Stimulated activated CD4-positive, alpha-beta T cell treated with anti-CD3 and anti-CD28 coated beads, Interleukin-2, amount 100 ng/mL, for 24 hours (primary cell): ENCODE results near the gene GLI3.

Experiments
- DNase-seq, 2 donors: peaks; one replicate each; pipeline ENCODE4 v3.0.0-alpha.2; 2020

The GLI3 gene

DNA sequence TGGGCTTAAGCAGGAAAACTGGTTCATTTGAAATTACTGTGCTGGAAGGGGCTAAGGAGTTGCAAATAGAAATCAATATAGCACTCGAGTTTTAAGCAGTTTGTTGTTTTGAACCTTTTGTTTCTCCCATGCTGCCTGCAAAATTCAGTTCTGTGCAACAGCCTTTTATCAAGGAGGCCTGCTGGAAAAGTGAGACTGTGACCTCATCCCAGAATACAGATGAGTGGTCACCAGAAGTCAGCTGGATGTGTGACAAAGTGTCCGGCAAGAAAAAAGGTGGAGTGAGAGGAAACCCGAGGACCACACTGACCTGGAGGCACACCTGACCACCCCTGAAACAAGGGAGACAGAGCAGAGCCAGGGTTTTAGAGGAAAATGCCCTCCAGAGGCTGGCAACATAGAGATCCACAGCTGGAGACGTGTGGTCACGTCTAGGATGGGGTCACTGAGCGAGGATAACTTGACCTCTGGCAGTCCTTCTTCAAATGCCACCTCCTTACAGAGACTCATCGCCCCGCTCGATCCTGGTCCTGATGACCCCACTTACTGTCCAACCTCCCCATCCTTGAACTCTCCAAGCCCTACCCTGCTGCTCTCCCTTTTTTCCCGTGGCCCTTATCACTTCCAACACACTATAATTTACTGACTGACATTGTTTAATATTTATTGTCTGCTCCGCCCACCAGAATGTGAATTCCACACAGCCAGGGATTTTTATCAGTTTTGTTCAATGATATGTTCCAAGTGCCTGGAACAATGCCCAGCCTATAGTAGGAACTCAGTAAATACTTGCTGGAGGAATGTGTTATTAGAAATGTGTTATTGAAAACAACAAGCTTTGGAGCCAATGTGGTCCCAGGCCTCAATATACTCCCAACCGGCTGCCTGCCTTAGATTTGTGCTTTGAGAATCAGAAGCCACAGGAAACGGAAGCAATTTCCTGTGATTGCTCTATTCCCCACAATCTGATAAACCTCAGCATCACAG lies 243.8 kb downstream of the GLI3 start:
- no peak for DNase-seq

- DNase-seq, result no peak
These were observed 252.1 kb downstream of the GLI3 start for GRCh38 chr7:41984888-41985287.

- DNase-seq, result no peak
These were observed 255.7 kb downstream of the GLI3 start for GRCh38 chr7:41981046-41982040.

DNA sequence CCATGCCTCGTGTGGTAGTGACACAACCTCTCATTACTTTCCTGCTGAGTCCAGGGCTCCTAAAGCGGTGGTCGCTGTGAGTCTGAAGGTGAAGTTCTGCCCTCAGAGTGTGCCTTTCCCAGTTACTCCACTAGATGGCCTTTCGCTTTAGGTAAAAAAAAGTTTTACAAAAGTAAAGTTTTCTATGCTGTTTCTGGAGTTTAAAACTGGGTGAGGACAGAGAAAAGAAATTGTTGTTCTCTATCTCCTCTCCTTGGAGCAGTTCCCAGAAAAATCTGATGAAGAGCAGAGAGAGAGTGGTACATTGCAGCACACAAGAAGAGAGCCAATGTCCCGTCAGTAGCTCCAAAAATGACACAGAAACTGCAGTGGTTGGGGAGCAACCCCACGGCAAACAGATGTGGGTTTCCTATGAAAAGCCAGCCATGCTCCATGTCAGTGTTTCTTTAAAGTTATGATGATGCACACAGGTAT lies 257.1 kb downstream of the GLI3 start:
- no peak for DNase-seq

DNA sequence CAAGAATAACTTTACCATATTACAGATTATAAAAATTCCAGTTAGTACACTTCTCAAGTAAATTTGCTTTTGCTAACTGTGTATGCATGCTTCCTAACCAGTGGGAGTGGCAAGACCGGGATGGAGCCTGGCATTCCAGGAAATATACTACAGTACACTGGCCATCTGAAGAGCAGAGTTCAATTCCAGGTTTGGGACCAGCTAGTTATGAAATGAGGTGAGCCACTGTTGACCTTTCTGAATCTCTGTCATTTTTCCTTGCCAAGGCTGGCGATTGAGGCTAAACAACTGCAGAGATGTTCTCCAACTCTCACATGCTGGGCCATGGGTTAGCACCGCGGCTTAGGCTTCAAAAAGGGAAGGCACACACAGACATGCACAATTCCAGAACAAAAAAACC lies 258.2 kb downstream of the GLI3 start:
- DNase-seq, result no peak

GRCh38 chr7:41977661-41978060 lies 259.3 kb downstream of the GLI3 start:
- no peak for DNase-seq

DNA sequence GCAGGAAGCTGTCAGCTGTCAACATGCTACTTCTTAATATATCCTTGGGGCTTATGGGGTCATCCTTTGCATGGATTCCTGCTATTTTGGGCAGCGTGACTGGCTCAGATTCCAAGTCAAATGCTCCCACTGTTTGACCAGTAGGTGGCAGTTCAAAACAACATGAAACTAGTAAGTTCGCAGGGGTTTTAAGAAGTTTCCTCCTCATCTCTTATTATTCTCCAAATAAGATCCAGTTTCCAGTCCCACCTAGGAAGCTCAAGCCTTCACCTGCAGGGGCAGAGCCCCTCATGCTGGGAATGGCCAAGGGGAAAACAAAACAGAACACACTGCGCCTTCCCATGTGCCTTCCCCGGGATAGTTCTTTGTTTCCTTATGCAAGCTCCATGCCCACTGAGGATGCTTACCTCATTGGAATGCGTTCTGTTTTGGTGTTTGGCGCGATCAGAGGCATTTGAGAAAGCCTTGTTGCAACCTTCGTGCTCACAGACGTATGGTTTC lies 259.8 kb downstream of the GLI3 start:
- no peak for DNase-seq

DNA sequence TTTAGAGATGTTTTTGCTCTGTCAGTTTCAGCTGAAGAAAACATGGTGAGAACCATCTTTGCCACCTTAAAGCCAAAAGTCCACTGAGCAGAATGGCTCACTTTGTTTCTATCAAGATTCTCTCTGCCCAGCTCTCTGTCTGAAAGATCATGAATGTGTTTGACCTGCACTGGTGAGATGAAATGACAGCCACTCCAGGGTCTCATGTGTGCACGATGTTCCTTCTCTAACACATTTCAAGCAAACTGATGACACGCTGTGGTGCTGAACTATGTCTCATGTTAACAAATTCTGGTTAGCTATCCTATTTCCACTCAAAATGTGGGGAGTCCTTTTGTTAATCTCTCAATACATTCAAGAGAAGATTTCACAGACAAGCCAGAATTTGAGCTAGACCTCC lies 260.6 kb downstream of the GLI3 start:
- no peak for DNase-seq

GRCh38 chr7:41975849-41976248 lies 261.2 kb downstream of the GLI3 start:
- no peak for DNase-seq

DNA sequence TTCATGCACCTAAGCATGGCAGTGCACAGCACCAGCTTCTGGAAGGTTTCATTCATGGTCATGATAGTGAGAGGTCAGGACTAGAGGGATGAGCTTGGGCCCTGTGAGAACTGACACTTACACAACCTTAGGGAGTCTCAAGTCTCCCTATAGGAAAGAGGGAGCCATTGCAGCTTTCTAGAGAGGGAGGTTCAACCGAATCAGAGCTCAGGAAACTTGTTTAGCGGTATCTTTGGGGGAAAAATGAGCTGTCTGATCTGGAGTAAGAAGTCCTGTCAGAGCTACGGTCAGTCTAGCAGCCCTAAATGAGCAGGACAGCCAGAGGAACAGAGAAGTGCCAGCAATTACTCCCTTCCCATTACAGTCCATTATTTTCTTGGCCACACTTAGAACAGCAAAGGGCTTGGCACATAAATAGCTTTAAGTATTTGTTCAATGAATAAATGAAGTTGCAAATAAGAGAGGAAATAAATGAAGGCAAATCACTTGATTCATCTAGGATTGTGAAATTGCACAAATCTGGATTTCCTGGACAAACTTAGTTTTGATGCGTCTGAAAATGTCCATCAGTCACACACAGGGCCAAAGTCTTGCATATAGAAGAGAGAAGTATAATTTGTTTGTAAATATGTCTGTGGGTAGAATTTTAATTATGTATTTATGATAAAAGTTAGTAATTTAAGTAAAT lies 262.0 kb downstream of the GLI3 start:
- no peak for DNase-seq

DNA sequence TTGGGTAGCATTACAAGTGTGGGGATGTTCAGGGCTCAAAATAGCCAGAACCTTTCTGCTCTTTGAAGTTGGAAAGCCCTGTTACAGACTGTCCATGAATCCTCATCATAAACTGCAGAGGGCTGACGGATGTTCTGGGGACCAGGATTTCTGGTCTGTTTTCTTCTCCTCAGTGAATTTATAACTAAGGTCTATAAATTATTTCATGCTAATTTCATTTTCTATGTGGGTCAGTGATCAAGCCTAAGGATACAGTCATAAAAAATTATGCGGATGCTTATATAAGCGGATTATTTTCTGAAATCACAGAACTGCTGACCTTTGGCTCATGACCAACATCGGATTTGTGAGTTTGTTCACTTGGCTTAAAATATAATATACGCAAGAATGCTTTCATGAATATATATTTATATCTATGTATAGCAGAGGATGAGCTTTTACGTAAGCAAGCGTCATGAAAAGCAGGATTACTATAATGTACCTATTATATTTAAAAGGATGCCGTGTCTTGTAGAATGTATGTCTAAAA lies 263.7 kb downstream of the GLI3 start:
- DNase-seq, result no peak

DNA sequence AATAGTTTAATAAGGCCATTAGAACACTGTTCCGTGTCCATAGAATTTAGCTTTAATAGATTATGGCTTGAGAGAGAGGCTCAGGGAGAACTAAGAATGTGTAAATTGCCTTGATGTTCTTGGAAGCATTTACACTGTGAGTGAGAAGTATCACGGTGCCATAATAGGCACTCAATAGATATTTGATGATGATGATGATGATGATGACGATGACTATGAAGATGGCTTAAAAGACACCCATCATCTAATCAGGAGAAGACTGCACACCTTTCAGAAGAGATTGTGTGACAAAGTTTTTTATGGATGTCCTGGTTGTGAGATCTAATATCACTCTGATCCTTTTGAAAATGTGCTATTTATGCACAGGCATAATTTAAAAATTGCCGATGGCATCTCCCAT lies 264.2 kb downstream of the GLI3 start:
- DNase-seq, result no peak

GRCh38 chr7:41972270-41972669 lies 264.7 kb downstream of the GLI3 start:
- no peak for DNase-seq

- DNase-seq, result no peak
These were observed 265.3 kb downstream of the GLI3 start for GRCh38 chr7:41971640-41972187.

DNA sequence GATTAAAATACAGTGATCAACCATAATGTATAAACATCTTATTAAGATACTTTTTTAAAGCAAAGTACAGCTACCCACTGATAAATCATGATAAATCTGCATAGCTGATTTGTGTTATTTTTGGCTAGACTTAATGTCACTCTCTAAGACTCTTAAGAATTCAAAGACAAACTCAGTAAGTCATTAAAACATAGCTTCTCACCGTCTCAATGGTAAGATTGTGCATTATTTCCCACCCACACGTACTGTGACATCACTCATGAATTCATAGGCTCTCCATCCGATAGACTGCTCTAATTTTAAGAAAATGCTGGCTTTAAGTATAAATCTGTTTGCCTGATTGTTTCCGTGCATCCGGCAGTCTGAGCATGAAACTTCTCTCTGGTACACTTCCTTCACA lies 266.1 kb downstream of the GLI3 start:
- no peak for DNase-seq

DNA sequence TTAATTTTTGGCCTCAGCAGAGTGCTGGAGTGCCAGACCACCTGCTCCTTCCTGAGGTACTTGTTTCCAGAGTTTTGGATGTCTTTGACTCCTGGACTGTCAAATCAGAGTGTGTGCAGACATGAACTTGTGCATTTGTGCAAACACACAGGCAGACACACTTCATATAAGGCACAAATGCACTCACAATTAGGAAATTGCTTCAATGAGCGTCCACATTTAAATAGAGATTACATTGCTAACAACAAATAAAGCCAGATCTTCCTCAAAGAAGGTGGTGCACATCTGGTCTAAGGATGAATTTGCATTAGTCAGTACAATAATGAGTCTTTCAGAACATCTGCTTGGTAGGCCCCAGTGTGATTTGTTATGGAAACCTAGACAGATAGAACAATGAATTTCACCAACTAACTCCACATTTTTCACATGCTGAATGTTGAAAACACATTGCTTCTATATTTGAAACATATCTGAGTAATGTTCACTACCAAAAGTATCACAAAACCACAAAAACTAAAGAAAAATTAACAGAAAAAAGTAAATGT lies 267.4 kb downstream of the GLI3 start:
- DNase-seq, result no peak

DNA sequence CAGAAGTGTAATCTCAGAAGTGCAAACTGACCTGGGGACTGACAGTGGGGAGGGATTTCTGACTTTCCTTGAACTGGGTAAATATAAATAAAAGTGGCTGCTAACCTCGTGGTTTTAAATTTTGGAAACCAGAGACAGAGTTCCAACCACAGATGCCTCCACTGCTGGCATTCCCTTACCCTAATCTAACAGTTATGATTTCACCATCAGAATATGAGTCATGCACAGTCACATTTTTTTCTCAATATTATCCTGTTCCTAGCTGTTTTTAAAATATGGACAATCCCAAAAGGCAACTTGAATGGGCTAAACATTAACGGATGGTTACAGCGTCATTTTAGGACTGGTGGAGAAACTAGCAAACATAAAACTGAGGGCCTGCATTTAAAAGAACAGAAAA lies 269.9 kb downstream of the GLI3 start:
- DNase-seq, result no peak

DNA sequence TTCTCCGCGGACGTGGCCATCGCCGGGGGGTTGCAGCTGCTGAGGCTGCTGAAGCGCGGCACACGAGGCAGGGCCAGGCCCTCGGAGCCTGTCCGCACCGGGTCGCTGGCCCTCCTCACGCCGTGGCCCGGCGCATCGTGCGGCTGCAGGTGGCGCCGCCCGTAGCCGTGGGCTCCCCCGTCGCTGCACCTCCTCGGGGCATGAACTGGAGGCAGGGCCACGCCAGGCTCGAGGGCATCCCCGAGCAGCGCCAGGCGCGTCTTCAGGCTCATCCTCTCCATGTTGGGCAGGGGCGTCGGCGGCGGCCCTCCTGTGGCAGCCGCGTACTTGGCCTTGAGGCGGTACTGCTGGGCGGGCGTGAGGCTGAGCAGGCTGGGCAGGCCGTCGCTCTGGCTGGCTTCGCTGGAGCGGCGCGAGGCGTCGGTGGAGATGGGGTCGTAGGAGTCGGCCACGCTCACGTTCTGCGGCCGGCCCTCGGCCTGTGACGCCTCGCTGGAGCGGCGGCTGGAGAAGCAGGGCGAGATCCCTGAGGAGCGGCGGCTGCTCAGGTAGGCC lies 271.0 kb downstream of the GLI3 start:
- DNase-seq, result no peak

DNA sequence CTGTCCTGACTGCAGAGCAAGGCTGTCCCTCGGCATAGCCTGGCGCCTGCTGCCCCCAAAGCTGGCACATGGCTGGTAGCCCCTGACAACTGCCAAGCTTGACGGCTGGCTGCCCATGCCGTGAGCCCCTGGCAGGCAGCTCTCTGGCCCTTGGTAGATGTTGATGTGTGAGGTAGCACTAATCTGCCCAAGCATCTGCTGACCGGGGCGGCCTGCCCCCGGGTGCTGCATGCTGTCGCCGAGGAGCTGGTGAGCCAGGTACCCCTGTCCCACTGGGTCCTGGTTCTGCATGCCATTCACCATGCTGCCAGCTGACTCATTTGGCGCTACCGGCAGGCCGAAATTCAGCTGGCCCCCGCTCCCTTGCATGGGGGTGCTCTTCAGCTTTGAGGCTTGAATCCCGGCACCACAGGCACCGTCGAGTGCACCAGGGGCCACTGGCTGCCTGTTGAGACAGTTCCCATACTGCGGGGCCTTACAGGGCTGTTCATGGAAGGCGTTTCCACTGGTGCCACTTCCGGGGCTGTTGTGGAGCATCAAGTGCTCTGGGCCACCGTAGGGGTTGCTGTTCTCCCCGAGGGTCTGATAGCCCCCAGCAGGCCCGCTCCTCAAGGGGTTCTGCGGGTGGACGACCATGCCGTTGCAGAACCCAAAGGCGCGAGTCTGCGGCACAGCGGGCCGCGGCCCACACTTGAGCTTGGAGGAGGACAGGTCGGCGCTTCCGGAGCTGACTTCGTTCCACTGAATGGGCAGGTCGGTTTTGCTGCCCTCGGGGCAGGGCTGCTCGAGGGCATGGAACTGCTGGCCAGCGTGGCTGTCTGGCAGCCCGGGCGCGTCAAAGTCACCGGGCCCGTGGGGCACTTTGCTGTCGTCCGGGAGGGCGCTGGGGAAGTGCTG lies 271.9 kb downstream of the GLI3 start:
- no peak for DNase-seq

GRCh38 chr7:41964183-41964753 lies 272.7 kb downstream of the GLI3 start:
- DNase-seq, result no peak
